Lower lobe of right lung (tissue), 2 donors: ENCODE measurements around the gene IAH1. TPM values are rescaled to one million over a fixed set of nuclear protein-coding genes. Genes with fewer than 3 reads are reported as not detected.
"Not testable (repeated sequence)": the region's sequence is repeated elsewhere in the genome, so short reads cannot be mapped to it uniquely, and the experiment has no call there.

Source experiments
- ATAC-seq, 2 donors: fragments of 200-7000 bp; cut with Tn5 transposase; one replicate each; pipeline ENCODE4 v1.9.1; 2020 to 2022; ENCODE audit warnings: mild to moderate bottlenecking in 2 of 2, moderate library complexity in 2 of 2
- DNase-seq: peaks from one replicate; pipeline ENCODE4 v3.0.0-alpha.2; 2020
- H3K27ac ChIP-seq: fragments of 200-600 bp; one replicate; pipeline ENCODE4 v1.8.0; 2022
- H3K27me3 ChIP-seq: fragments of 200-600 bp; one replicate; pipeline ENCODE4 v1.8.0; 2022; ENCODE audit warnings: low read depth
- H3K36me3 ChIP-seq: fragments of 200-600 bp; one replicate; pipeline ENCODE4 v1.8.0; 2022; ENCODE audit warnings: mild to moderate bottlenecking
- H3K4me1 ChIP-seq: fragments of 200-600 bp; one replicate; pipeline ENCODE4 v1.8.0; 2022
- H3K4me3 ChIP-seq: fragments of 200-600 bp; one replicate; pipeline ENCODE4 v1.8.0; 2022; ENCODE audit warnings: mild to moderate bottlenecking
- H3K9me3 ChIP-seq: fragments of 200-600 bp; one replicate; pipeline ENCODE4 v1.8.0; 2022
- intact Hi-C: fragments of 100-400 bp; cut with DNase I; formaldehyde crosslinking; loops from one replicate; pipeline ENCODE4 v1.11.0; 2022
- total RNA-seq: library from RNA; stranded (reverse); fragmentation: NEBNext Ultra II Directional; extraction: Animal tissue kit (Norgen Biotek cat#: 25700); gene quantifications from one replicate; pipeline ENCODE4 v1.2.1, GENCODE V29; 2021
- TF ChIP-seq, protein P1 (sequence below): fragments of 200-600 bp; IDR thresholded peaks from one replicate; pipeline ENCODE4 v1.8.0; 2022; ENCODE audit warnings: antibody characterized with exemption, mild to moderate bottlenecking
- donor health status: DM: no; HTN: yes; CAD: no; lungs with severe emphysema.

Gene IAH1
- total RNA-seq, 1 donor from 2014 or later, result 42.6 TPM

DNA sequence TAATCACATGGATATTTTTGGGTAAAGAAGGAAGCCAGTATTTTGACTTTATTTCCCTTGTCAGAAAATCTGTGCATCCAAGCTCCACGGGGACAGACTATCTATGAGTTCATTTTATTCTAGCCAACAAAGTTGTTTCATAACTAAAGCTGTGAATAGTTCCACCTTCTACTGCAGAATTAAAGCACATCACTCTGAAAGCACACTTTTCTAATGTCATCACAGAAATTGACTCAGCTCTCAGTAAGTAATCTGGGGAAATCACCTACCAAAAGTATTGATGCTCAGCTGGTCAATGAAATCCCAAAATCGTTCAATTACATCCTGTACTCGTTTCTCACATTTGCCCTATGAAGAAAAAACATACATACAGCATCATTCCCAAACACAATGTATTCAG lies 19.1 kb downstream of the IAH1 start:
- intact Hi-C loops, result no loop called here
- Histone ChIP-seq H3K4me3 (no peak overlapping the region), H3K9me3 (no peaks in the 10 kb centered on the region), H3K4me1 (no peaks in the 10 kb centered on the region), H3K27me3 (no peaks in the 10 kb centered on the region), H3K36me3 (peaks cover 100% of the 10 kb centered on the region), H3K27ac (no peak overlapping the region)
- DNase-seq (no peak), ATAC-seq (no peak)
- TF ChIP-seq, protein P1, sequence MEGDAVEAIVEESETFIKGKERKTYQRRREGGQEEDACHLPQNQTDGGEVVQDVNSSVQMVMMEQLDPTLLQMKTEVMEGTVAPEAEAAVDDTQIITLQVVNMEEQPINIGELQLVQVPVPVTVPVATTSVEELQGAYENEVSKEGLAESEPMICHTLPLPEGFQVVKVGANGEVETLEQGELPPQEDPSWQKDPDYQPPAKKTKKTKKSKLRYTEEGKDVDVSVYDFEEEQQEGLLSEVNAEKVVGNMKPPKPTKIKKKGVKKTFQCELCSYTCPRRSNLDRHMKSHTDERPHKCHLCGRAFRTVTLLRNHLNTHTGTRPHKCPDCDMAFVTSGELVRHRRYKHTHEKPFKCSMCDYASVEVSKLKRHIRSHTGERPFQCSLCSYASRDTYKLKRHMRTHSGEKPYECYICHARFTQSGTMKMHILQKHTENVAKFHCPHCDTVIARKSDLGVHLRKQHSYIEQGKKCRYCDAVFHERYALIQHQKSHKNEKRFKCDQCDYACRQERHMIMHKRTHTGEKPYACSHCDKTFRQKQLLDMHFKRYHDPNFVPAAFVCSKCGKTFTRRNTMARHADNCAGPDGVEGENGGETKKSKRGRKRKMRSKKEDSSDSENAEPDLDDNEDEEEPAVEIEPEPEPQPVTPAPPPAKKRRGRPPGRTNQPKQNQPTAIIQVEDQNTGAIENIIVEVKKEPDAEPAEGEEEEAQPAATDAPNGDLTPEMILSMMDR, result no peak

DNA sequence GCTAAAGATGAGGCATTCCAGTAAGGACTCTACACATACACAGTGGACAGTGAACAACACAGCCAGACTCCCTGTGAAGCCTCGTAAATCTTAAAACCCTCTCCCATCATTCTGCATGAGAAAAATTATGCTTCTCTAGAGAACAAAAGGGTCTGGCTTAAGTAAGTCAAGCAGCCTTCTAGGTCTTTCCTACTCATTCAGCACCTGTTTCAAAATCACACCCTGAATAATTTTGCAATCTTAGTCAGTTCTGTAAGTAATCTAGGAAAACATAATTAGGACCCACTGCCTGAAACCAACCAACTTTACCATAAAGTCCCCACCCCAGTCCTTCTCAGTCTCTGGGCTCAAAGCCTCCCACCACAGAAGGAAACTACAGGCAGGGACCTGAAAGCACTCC lies 19.7 kb downstream of the IAH1 start:
- ATAC-seq, result no peak
- no peaks in the 10 kb centered on the region for H3K4me1 ChIP-seq
- no peak for DNase-seq
- H3K4me3 ChIP-seq, result no peak overlapping the region
- peaks cover 100% of the 10 kb centered on the region for H3K36me3 ChIP-seq
- TF ChIP-seq, protein P1, result no peak
- H3K9me3 ChIP-seq, result no peaks in the 10 kb centered on the region
- intact Hi-C loops, result no loop called here
- H3K27ac ChIP-seq, result no peak overlapping the region
- no peaks in the 10 kb centered on the region for H3K27me3 ChIP-seq

DNA sequence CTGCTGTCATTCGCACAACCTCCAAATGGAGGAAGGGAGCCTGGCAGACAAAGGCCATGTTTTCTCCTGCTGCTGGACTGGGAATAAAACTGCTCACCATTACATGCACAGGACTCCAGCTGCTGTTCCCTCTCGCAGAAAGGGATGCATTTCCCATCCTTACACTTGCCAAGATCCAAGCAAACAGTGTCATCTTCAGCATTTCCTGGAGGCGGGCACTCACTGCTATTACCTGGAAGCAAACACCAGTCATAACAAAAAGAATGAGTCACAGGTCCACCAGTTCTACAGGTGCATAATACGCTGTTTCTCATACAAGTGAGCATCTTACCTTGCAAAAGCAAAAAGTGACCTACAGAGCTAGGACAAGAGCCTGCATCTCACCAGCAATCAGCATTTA lies 22.7 kb downstream of the IAH1 start:
- no peaks in the 10 kb centered on the region for H3K4me1 ChIP-seq
- DNase-seq (no peak), ATAC-seq (no peak)
- intact Hi-C loops, result no loop called here
- no peak overlapping the region for H3K4me3 ChIP-seq
- no peaks in the 10 kb centered on the region for H3K9me3 ChIP-seq
- no peak overlapping the region for H3K27ac ChIP-seq
- no peaks in the 10 kb centered on the region for H3K27me3 ChIP-seq
- peaks cover 96% of the 10 kb centered on the region for H3K36me3 ChIP-seq
- TF ChIP-seq, protein P1, result no peak

DNA sequence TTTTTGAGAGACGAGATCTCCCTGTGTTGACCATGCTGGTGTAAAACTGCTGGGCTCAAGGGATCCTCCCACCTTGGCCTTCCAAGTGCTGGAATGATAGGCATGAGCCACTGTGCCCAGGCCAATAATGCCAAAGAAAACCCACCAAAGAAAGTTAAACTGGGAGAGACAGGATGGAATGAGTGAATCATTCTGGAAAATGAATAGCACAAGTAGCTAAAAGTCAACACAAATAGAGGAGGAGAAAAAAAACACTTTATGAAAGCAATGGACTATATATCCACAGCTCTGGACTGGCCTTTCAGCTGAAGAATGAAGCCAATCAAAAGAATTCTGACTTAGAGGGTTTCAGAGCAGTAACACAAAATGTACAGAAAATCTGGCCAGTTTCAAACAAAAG lies 23.9 kb downstream of the IAH1 start:
- no peaks in the 10 kb centered on the region for H3K27me3 ChIP-seq
- H3K4me3 ChIP-seq, result no peak overlapping the region
- ATAC-seq (no peak), DNase-seq (no peak)
- TF ChIP-seq, protein P1, result no peak
- no peak overlapping the region for H3K27ac ChIP-seq
- H3K9me3 ChIP-seq, result no peaks in the 10 kb centered on the region
- H3K36me3 ChIP-seq, result peaks cover 96% of the 10 kb centered on the region
- H3K4me1 ChIP-seq, result no peaks in the 10 kb centered on the region
- intact Hi-C loops, result no loop called here

DNA sequence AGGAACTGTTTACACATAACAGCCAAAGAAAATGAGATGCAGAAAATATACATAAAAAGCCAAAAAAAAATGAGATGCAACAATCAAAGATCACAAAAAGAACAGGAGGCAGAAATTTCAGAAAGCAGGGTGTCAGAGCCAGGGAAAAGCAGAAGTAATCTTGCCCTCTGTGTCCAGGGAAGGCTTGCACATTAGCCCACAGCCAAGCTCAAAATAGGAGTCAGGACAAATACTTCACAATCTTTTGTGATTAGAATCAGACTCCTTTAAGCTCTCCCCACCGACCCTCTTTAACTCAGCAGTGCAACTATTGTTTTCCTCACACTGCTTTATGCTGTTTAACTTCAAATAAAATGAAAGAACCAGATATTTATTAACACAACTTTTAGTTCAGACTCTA lies 34.6 kb downstream of the IAH1 start:
- TF ChIP-seq, protein P1, result no peak
- intact Hi-C loops, result no loop called here
- ATAC-seq (no peak), DNase-seq (no peak)
- Histone ChIP-seq H3K4me1 (no peaks in the 10 kb centered on the region), H3K27ac (no peak overlapping the region), H3K27me3 (no peaks in the 10 kb centered on the region), H3K4me3 (no peak overlapping the region), H3K36me3 (peaks cover 92% of the 10 kb centered on the region), H3K9me3 (no peaks in the 10 kb centered on the region)

DNA sequence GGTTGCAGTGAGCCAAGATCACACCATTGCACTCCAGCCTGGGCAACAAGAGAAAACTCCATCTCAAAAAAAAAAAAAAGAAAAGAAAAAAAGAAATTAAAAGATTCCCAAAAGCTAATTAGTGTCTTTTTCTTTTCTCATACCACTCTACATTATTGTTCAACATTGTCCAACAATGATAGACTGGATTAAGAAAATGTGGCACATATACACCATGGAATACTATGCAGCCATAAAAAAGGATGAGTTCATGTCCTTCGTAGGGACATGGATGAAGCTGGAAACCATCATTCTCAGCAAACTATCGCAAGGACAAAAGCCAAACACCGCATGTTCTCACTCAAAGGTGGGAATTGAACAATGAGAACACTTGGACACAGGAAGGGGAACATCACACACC lies 39.6 kb downstream of the IAH1 start:
- H3K27ac ChIP-seq, DNase-seq, H3K4me1 ChIP-seq, H3K4me3 ChIP-seq, ATAC-seq, intact Hi-C loops, H3K9me3 ChIP-seq, H3K27me3 ChIP-seq: not testable (repeated sequence)
- peaks cover 82% of the 10 kb centered on the region for H3K36me3 ChIP-seq
